NCI-H460 (cell line): Measurements from ENCODE around the gene NACC1. TPM values are rescaled to one million over a fixed set of nuclear protein-coding genes. Genes with fewer than 3 reads are reported as not detected.

Experiments
- DNase-seq: peaks from one replicate; pipeline ENCODE4 v3.0.0-alpha.2; 2016; ENCODE audit warnings: low read depth; ENCODE audit errors: extremely low read depth
- total RNA-seq: library from RNA; depleted of rRNA; stranded (reverse); fragments of >200 nt; shearing (Covaris generic); gene quantifications from 2 replicates; pipeline ENCODE4 v1.2.3, GENCODE V29; 2014

NACC1 gene
- total RNA-seq, 1 experiment from 2014 or later = 35.3 TPM

GRCh38 chr19:13118424-13119193 lies 545 bp downstream of the NACC1 start:
- no peak for DNase-seq

- DNase-seq = no peak
These were observed 1.6 kb downstream of the NACC1 start for GRCh38 chr19:13119627-13120026.

GRCh38 chr19:13120031-13120430 lies 2.0 kb downstream of the NACC1 start:
- no peak for DNase-seq

- DNase-seq = no peak
These were observed 2.8 kb downstream of the NACC1 start for GRCh38 chr19:13120817-13121216.

- no peak for DNase-seq
These were observed 3.6 kb downstream of the NACC1 start for GRCh38 chr19:13121551-13122274.

GRCh38 chr19:13122275-13122878 lies 4.3 kb downstream of the NACC1 start:
- DNase-seq = no peak

- DNase-seq = no peak
These were observed 5.2 kb downstream of the NACC1 start for GRCh38 chr19:13122980-13123957.

DNA sequence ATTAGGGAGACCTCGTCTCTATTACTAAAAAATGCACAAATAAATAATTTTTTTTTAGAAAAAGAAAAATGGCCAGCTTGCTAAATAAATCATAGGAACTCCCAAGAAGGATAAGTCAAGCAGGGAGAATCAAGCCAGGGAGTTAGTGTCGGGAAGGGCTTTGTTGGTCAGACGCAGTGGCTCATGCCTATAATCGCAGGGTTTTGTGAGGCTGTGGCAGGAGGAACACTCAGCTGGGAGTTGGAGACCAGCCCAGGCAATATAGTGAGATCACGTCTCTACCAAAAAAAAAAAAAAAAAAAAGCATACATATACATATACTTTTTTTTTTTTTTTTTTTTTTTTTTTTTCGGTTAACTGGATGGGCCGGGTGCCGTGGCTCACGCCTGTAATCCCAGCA lies 9.0 kb downstream of the NACC1 start:
- no peak for DNase-seq

GRCh38 chr19:13127811-13128575 lies 9.9 kb downstream of the NACC1 start:
- DNase-seq = no peak

GRCh38 chr19:13128583-13128982 lies 10.5 kb downstream of the NACC1 start:
- no peak for DNase-seq

DNA sequence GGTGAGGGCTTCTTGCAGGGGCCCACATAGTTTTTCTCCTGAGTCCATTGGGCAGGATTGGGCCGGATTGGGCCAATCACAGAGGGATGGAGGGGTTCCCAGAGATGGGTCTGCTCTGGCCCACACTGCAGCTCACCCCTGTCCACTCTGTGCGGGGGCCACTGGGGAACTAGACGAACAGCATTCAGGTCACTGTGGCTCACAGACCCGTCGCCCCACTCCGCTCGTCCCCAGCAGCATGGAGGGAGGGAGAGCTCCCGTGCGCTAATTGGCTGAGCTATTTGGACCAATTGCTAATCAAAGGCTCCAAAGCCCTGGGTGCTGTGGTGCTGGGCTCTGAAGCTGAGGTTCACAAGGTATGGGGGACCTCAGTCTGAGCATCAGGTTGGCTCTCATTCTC lies 11.3 kb downstream of the NACC1 start:
- no peak for DNase-seq

GRCh38 chr19:13130886-13131490 lies 12.9 kb downstream of the NACC1 start:
- DNase-seq = no peak

- no peak for DNase-seq
These were observed 14.6 kb downstream of the NACC1 start for GRCh38 chr19:13132471-13133180.

DNA sequence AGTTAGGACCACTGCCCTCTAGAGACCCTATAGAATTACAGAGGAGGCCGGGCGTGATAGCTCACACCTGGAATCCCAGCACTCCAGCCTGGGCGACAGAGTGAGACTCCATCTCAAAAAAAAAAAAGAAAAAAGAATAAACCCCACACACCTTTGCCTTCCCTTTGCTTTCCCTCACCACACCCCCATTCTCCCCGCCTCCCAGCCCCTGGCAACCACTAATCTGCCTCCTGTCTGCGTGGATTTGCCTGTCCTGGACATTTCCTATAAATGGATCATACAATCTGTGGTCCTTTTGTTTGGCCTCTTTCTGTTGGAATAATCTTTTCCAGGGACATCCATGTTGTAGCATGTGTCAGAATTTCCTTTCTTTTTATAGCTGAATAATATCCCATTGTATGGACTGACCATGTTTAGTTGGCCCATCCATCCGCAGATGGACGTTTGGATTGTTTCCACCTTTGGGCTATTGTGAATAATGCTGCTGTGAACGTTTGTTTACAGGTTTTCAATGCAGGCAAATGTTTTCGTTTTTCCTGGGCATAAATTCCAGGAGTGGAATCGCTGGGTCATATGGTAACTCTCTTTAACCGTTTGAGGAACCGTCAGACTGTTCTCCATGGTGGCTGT lies 15.3 kb downstream of the NACC1 start:
- DNase-seq = no peak

GRCh38 chr19:13134626-13135025 lies 16.6 kb downstream of the NACC1 start:
- no peak for DNase-seq

DNA sequence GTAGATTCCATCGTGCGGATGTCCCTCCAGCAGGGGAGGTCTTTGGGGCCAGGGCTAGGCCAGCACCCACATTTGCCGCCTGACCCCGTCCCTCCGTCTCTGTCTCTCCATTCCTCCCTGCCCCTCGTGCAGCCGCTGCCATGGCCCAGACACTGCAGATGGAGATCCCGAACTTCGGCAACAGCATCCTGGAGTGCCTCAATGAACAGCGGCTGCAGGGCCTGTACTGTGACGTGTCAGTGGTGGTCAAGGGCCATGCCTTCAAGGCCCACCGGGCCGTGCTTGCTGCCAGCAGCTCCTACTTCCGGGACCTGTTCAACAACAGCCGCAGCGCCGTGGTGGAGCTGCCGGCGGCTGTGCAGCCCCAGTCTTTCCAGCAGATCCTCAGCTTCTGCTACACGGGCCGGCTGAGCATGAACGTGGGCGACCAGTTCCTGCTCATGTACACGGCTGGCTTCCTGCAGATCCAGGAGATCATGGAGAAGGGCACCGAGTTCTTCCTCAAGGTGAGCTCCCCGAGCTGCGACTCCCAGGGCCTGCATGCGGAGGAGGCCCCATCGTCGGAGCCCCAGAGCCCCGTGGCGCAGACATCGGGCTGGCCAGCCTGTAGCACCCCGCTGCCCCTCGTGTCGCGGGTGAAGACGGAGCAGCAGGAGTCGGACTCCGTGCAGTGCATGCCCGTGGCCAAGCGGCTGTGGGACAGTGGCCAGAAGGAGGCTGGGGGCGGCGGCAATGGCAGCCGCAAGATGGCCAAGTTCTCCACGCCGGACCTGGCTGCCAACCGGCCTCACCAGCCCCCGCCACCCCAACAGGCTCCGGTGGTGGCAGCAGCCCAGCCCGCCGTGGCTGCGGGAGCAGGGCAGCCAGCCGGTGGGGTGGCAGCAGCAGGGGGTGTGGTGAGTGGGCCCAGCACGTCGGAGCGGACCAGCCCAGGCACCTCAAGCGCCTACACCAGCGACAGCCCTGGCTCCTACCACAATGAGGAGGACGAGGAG lies 17.3 kb downstream of the NACC1 start:
- DNase-seq = no peak

GRCh38 chr19:13137290-13137794 lies 19.3 kb downstream of the NACC1 start:
- no peak for DNase-seq
